Renal pelvis (tissue), 4 donors: Measurements from ENCODE around the gene CYP27B1. TPM values are rescaled to one million over a fixed set of nuclear protein-coding genes. Genes with fewer than 3 reads are reported as not detected.

Source experiments
- DNase-seq: peaks from one replicate; pipeline ENCODE4 v3.0.0-alpha.2; 2013
- polyA plus RNA-seq, 3 donors: library from polyadenylated mRNA; unstranded; fragments of 120-200 nt; gene quantifications; one replicate each; pipeline ENCODE4 v1.2.1, GENCODE V29; 2013; ENCODE audit not compliant: insufficient read length in 3 of 3

CYP27B1 gene
- polyA plus RNA-seq, 3 donors = 0.80 to 2.4 (median 1.6) TPM

DNA sequence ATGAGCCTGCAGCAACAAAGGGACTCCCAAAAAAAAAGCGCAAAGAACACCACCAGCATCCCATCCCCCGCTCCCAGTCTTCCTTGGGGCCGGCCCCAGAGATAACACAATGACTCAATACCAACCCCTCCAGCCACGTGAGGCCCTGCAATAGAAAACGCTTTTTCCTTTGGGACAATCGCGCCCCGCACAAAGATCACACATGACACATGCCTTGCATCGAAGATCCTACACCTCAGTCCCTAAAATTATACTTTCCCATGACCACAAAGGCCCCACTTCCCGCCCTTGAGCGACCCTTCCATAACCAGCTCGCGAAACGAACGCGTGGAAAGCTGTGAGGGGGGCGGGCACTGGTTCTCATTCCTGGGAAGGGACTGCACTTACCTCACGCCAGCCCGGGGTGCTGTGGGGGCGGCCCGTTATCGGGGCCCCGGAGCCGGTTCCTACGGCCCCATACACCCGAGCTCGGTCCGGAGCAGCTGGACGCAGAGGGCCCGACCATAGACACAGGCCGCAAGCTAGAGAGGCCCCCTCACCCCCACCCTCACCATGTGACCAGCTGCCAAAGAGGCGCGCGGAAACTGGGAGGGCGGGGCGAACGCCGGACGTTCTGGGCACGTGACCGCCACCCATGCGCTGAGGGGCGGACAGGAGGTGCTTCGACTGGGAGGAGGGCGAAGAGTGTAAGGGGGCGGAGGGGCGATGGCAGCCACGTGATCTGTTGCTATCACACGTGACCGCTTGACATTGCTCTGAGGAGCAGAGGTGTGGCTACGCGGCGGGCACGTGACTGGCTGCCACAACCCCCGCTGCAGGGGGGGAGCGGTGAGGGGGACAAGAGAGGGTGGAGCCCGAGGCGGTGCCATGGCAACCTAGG is 14.8 kb downstream of the CYP27B1 start, which contains the start of gene CDK4:
Gene CDK4 (minus strand): TSS at position 523 of the 880 bp plus-strand sequence. CDS start 593 bp downstream, outside the sequence.
- DNase-seq = peak; percentile 99

DNA sequence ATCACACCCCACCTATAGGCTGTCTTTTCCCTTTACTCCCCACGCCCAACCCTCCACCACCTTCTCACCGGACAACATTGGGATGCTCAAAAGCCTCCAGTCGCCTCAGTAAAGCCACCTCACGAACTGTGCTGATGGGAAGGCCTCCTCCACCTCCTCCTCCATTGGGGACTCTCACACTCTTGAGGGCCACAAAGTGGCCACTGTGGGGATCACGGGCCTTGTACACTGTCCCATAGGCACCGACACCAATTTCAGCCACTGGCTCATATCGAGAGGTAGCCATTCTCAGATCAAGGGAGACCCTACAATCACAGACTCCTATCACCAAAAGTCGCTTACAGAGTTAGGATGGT is 15.5 kb downstream of the CYP27B1 start:
- DNase-seq = no peak

GRCh38 chr12:57750561-57751431 is 16.1 kb downstream of the CYP27B1 start:
- DNase-seq = no peak

- no peak for DNase-seq
Observed at GRCh38 chr12:57749061-57749460, 17.8 kb downstream of the CYP27B1 start.

DNA sequence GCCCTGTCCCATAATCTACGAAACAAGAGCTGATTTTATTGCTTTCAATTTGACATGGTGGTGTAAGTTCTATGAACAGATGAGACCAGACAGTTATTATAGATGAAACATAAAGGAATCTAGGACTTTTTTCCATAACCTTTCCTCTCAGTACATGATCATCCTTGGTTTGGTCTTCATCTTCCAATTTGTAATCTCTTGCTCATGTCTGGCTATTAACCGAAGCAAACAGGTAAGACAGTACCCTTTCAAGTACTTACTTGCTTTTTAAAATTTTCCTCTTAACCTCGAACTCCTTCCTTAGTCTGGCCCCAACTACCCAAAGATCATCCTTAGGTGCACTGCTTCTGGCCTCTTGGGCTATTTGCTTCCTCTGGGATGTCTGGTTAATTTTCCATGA is 20.9 kb downstream of the CYP27B1 start:
- no peak for DNase-seq

GRCh38 chr12:57745485-57745881 is 21.4 kb downstream of the CYP27B1 start:
- no peak for DNase-seq

DNA sequence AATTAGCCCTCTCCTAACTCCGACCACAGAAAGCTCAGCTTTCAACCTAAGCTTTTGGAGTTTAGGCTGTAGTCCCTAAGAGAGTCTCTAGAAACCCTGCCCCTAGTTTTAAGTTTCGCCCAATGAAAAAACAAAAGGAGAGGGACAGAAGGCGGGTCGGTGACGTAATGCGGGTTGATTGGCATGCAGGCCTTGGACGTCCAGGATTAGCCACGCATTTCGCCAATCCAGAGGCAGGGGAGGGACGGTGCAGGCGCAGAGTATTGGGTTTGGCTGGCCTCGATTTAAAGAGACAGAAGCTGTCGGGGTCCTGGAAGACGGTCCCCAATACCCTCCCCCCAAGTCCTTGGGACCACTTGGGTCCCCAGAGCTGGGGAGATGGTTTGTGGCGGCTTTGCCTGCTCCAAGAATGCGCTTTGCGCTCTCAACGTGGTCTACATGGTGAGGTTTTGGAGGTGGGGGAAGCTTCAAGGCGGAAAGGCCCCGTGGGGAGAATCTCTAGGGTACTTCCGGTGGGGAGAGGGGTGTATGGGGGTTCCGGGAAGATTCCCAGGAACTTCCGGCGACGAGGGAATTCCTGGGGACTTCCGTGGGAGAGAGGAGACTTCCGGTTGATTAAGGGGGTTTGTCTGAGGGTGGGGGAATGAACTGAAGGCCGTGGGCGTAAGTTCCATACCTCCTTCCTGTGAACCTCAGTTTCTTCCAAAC is 21.9 kb downstream of the CYP27B1 start, which contains the start of gene TSPAN31:
Gene TSPAN31 (plus strand): TSS at position 263 of the 708 bp plus-strand sequence. CDS start 116 bp downstream, at position 379.
- DNase-seq = peak; percentile 99

DNA sequence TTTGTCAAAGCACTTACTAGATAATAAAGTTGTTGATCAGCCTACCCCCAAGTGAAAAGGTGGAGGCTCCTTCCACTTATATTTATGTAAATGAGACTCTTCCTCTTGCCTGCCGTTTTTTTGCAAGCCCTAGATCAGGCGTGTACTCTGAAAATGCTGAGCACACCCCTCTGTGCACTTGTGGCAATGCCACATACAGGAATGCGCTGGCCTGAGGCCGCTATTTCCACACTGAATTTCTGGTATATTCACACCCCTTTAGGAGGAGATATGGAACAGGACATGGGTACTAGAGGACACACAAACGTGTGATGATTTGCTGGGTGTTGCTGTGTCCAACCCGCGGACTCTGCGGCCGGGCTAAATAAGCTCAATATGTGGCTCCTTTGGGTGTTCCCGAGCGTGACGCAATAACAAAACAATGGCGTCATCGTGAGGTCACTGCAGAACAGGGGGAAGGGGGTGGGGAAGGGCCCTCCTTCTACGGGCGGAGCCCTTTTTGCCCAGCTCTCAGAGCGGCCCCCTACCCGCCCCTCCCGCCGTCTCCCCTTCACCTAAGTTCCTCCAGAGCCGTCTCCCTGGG is 22.6 kb downstream of the CYP27B1 start:
- no peak for DNase-seq

GRCh38 chr12:57743769-57744168 is 23.1 kb downstream of the CYP27B1 start:
- DNase-seq = no peak

DNA sequence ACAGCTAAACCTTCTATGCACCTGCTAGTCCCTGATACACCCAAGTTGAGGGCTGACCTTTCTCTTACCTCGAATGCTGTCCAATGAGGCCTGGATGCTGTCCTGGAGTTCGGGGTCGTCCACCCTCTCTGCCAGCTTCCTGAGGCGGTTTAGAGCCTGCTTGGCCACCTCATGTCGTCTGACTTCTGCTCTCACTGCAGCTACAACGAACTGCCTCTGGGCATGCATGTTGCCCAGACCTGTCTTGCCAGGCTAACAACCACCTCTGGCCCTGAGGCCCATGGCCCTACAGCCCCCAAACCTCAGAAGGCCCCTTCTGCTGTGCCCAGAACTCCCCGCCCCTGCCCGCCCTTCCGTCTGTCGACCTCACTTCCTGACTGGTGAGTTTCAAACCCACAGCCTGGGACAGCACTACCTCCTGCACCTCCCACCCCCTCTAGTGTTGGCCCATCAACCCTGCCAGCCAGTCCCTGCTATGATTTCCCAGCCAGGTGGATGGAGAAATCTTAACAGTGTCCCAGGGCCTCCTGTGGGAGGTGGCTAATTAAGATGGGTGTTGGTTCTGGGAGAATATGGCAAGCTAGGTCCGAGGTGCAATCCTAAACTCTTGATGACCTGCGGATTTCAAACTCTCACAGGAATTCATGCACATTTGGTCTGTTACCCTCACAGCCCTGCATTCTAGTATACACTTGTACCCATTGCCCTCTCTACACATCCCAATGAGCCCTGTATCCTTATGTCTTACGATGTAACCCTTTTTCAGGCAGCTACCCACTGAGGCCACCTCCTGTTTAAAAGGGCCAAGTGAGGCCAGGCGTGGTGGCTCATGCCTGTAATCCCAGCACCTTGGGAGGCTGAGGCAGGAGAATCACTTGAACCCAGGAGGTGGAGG is 24.8 kb downstream of the CYP27B1 start:
- DNase-seq = no peak

GRCh38 chr12:57741413-57741789 is 25.5 kb downstream of the CYP27B1 start:
- no peak for DNase-seq

GRCh38 chr12:57740656-57741412 is 26.0 kb downstream of the CYP27B1 start:
- no peak for DNase-seq

GRCh38 chr12:57739914-57740538 is 26.9 kb downstream of the CYP27B1 start:
- no peak for DNase-seq

GRCh38 chr12:57739387-57739786 is 27.5 kb downstream of the CYP27B1 start:
- no peak for DNase-seq

DNA sequence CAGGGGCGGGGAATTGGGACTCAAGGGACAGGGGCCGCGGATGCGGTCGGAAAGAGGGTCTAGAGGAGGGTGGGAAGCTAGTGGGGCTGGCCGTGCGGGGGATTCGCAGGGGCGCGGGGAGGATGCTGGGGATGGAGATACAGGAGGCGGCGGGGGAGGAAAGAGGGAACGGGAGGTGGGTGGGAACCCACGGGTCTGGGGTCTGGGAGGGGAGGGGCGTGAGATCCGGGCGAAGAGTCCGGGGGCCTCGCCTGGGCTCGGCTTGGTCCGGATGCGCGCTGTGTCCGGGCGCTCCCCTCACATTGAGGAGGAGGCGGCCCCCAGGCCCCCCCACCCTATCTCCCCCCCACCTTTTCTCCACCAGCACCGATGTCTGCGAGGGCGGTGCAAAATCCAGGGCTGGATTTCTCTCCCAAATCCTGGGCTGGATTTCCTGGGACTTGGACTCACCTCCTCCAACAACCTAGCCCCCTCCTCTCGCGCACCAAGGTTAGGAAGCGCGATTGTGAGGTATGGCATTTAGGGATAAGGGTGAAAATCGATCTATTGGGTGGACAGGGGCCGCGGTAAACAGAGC is 28.1 kb downstream of the CYP27B1 start, which contains the start of gene AGAP2:
Gene AGAP2 (minus strand): TSS at position 82 of the 577 bp plus-strand sequence. CDS start 496 bp downstream, outside the sequence.
- no peak for DNase-seq

DNA sequence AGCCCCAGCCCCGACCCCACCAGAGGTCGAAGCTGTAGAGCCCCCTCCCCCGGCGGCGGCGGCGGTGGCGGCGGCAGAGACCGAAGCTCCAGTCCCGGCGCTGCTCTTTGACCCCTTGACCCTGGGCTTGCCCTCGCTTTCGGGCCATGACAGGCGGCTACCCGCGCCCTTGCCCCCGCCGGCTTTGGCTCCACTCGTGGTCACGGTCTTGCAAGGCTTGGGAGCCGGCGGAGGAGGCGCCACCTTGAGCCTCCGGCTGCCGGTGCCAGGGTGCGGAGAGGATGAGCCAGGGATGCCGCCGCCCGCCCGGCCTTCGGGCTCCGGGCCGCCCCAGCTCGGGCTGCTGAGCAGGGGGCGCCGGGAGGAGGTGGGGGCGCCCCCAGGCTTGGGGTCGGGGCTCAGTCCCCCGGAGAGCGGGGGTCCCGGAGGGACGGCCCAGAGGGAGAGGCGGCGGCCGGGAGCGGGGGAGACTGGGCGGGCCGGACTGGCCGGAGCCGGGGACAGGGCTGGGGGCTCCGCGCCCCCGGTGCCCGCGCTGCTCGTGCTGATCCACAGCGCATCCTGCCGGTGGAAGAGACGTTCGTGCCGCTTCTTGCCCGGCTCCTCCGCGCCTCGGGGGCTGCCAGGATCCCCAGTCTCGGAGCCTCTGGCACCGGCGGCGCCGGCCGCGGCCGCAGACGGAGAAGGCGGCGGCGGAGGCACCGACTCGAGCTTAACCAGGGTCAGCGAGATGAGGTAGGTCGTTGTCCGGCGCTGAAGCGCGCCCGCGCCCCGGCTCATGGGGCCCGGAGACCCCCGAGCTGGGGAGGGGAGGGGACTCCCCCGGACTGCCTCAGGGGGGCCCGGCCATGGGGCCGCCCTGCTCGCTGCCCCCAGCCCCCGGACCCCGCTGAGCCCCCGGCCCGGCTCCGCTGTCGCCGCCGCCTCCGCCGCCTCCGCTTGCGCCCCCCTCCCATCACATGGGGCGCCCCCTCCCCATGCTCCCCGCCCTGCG is 29.1 kb downstream of the CYP27B1 start:
- DNase-seq = no peak

DNA sequence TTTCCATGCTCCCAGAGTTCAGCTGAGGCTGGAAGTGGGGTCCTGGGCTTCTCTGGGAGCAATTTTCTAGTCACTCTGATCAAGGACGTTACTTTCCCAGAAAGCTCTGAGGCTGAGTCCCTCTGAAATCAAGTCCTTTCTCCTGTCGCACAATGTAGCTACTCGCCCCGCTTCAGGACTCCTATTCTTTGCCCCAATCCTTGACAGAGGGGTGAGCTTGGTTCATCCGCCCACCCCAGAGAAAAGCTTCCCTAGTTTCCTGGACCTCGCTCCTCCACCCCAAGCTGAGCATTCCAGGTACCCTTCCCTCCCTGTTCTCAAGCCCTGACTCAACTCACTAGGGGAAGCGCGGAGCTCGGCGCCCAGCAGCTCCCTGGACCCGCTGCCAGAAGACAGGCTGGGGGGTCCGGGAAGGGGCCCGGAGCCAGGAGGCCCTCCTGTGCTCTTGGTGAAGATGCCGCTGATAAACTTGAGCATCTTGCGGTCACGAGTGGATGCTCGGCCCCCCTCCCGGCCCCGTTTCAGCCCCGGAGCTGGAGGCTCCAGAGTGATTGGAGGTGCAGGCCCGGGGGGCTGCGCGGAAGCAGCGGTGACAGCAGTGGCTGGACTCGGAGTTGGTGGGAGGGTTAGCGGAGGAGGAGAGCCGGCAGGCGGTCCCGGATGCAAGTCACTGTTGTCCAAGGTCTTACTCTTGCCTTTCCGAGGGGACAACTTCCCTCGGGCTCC is 30.0 kb downstream of the CYP27B1 start:
- DNase-seq = no peak
